NCI-H2107 (cell line): ENCODE results near the gene OR4Q2.
"Not testable (repeated sequence)": the region's sequence is repeated elsewhere in the genome, so short reads cannot be mapped to it uniquely, and the experiment has no call there.

Experiments used
- DNase-seq: peaks from one replicate; lab custom pipeline; 2025; lab: John Stamatoyannopoulos, UW

Gene OR4Q2

GRCh38 chr14:20001863-20002262 is at the start of gene OR4Q2:
Gene OR4Q2, plus strand, starts transcription at chr14:20002163.
- no peak for DNase-seq

DNA sequence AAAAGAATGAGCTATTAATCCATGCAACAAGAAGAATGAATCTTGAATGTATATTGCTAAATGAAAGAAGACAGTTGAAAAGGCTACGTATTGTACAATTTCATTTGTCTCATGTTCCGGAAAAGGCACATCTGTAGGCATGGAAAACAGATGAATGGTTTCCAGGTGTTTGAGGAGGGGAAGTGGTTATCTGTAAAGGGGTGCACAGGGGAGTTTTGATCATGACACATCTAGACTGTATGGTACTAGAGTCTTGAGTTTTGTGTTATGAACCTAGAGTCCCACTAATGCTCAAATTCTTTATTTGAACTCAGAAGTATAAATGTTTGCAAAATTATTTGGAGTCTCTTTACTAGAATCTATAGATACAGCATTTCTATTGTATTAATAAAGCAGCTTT is 32.2 kb upstream of the OR4Q2 start:
- DNase-seq, result not testable (repeated sequence)

GRCh38 chr14:19974844-19975243 is 27.1 kb upstream of the OR4Q2 start:
- DNase-seq, result no peak

DNA sequence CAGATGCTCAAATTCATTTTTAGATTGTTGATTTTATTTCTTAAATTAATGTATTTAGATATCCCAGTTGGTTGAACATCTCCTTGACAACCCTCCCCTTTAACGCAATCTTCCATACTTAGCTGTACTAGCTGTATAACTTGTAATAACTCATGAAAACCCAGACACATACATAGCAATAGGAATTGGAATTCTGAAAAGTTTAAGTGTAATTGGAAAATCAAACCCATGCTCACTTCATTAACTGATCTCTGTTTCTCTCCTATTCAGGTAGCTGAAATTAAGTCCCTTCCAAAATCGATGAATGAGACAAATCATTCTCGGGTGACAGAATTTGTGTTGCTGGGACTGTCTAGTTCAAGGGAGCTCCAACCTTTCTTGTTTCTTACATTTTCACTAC is 26.7 kb upstream of the OR4Q2 start, which contains the start of gene OR4K15:
Gene OR4K15 (plus strand): TSS at position 301 of the 400 bp plus-strand sequence. CDS start 0 bp downstream, at position 301.
- DNase-seq, result no peak

DNA sequence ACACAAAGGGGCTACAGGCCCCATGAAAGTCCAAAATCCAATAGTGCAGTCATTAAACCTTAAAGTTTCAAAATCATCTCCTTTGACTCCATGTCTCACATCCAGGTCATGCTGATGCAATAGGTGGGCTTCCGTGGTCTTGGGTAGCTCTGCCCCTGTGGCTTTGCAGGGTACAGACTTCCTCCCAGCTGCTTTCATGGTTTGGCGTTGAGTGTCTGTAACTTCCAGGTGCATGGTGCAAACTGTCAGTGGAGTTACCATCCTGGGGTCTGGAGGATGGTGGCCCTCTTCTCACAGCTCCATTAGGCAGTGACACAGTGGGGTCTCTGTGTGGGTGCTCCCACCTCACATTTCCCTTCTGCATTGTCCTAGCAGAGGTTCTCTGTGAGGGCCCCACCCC is 8.5 kb upstream of the OR4Q2 start:
- no peak for DNase-seq

GRCh38 chr14:20002319-20002718 is 356 bp downstream of the OR4Q2 start:
- DNase-seq, result no peak

DNA sequence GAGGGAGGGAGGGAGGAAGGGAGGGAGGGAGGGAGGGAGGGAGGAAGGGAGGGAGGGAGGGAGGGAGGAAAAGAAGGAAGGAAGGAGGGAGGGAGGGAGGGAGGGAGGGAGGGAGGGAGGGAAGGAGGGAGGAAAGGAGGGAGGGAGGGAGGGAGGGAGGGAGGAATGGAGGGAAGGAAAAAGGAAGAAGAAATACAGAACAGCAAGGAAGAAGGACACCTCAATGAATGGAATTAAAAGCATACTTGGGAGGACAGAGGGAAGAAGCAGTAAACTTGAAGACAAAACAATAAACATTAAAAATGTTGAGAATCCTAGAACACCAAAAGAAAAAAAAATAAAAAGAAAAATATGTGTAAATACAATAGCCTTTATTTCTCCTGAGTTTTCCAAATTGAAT is 6.2 kb downstream of the OR4Q2 start:
- no peak for DNase-seq

DNA sequence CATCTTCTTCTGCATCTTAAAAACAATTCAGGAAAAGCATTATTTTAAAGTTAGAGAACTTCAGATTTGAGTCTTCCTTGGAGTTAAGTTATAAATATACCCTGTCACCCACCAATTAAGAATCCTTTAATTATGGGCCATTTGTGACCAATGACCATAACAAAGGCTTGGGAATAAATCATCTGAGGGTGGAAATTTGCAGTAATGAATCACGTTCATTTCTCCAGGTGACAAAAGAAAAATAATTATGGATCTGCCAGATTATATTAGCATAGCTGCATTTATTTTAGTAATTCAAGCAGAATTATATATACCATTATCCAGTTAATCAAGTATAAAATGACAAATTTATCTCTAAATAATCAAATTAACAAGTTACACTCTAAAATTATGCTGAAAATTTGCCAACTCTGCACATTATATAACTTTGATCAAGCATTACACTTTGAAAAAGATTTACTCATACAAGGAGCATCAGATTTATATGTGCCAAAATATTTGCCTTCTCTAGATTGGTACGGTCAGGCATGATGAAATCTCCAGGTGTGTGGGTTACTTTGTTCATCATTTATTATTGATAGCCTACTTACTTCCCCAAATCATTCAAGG is 17.4 kb downstream of the OR4Q2 start, which contains the start of gene OR4K14:
Gene OR4K14 (minus strand): TSS at position 51 of the 609 bp plus-strand sequence. CDS start 4,114 bp downstream, outside the sequence.
- DNase-seq, result no peak

GRCh38 chr14:20031058-20031457 is 29.1 kb downstream of the OR4Q2 start:
- no peak for DNase-seq

GRCh38 chr14:20035449-20035848 is 33.5 kb downstream of the OR4Q2 start:
- no peak for DNase-seq

DNA sequence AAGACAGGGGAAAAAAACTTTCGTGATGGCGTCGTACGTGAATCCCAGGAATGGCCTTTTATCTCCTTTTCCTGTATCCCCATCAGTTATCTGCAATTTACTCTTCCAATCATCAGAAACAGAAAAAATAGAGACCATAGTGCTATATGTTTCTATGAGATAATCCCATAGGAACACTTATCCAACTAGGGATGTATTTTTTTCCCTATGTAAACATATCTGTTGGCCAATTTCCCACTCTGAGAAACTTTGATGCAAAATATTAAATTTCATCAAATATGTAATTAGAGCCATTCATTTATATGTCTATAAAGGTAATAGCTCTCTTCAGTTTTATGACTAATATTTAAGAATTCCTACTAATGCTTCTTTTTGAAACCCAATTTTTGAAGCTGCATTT is 34.0 kb downstream of the OR4Q2 start, which contains the start of gene OR4K13:
Gene OR4K13 (minus strand): TSS at position 101 of the 400 bp plus-strand sequence. CDS start 1,280 bp downstream, outside the sequence.
- DNase-seq, result no peak

GRCh38 chr14:20044243-20044642 is 42.3 kb downstream of the OR4Q2 start:
- DNase-seq, result no peak

DNA sequence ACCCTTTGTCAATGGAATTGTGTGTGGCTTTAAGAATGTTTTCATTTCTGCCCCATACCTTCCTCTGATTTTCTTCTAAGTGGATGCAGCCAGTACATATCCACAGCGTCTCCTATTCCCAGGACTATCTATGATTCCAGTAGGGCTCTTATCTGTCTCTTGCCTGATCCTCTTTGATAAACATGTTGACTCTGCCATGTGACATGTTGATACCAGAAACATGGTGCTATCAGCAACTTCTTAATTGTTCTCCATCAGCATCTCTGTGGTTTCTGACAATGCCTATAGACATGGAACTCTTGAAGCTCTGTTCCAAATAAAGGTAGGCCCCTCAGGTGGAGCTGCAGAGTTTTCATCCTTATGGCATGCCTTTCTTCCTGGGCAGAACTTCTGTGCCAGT is 46.2 kb downstream of the OR4Q2 start:
- DNase-seq, result no peak
